ENCODE results near the gene APBB2. TPM values are rescaled to one million over a fixed set of nuclear protein-coding genes. Genes with fewer than 3 reads are reported as not detected.

Gene APBB2
- total and polyA plus RNA-seq, 2 of the 8 experiments (the other 6 are each of a cell fraction or from before 2014, with no cell fraction given): 58.7 to 59.4 TPM

DNA sequence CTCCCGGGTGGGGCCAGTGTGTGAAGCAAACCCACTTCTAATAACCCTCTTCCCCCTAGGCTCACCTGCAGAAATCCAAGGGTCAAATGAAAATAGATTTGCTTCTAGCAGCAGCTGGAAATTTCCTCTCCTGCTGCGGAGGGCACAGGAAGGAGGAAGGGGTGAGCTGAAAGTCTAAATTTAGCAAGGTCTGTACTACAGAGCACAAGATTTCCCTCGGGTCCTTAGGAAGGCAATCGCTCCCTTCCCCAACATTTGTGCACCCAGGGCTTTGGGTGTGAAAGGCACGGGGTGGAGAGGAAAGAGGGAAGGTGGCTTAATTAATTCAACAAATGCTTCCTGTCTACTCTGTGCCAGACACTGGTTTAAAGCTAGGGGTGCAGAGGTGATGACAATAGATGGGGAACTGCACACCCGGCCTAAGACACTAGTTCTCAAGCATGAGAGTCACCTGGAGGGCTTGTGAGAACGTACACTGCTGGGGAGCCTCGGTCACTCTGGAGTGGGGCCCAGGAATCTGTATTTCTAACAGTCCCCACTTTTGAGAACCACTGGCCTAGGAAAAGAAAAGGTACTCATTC lies 260.2 kb downstream of the APBB2 start (continued):
- TF ChIP-seq, protein P1, sequence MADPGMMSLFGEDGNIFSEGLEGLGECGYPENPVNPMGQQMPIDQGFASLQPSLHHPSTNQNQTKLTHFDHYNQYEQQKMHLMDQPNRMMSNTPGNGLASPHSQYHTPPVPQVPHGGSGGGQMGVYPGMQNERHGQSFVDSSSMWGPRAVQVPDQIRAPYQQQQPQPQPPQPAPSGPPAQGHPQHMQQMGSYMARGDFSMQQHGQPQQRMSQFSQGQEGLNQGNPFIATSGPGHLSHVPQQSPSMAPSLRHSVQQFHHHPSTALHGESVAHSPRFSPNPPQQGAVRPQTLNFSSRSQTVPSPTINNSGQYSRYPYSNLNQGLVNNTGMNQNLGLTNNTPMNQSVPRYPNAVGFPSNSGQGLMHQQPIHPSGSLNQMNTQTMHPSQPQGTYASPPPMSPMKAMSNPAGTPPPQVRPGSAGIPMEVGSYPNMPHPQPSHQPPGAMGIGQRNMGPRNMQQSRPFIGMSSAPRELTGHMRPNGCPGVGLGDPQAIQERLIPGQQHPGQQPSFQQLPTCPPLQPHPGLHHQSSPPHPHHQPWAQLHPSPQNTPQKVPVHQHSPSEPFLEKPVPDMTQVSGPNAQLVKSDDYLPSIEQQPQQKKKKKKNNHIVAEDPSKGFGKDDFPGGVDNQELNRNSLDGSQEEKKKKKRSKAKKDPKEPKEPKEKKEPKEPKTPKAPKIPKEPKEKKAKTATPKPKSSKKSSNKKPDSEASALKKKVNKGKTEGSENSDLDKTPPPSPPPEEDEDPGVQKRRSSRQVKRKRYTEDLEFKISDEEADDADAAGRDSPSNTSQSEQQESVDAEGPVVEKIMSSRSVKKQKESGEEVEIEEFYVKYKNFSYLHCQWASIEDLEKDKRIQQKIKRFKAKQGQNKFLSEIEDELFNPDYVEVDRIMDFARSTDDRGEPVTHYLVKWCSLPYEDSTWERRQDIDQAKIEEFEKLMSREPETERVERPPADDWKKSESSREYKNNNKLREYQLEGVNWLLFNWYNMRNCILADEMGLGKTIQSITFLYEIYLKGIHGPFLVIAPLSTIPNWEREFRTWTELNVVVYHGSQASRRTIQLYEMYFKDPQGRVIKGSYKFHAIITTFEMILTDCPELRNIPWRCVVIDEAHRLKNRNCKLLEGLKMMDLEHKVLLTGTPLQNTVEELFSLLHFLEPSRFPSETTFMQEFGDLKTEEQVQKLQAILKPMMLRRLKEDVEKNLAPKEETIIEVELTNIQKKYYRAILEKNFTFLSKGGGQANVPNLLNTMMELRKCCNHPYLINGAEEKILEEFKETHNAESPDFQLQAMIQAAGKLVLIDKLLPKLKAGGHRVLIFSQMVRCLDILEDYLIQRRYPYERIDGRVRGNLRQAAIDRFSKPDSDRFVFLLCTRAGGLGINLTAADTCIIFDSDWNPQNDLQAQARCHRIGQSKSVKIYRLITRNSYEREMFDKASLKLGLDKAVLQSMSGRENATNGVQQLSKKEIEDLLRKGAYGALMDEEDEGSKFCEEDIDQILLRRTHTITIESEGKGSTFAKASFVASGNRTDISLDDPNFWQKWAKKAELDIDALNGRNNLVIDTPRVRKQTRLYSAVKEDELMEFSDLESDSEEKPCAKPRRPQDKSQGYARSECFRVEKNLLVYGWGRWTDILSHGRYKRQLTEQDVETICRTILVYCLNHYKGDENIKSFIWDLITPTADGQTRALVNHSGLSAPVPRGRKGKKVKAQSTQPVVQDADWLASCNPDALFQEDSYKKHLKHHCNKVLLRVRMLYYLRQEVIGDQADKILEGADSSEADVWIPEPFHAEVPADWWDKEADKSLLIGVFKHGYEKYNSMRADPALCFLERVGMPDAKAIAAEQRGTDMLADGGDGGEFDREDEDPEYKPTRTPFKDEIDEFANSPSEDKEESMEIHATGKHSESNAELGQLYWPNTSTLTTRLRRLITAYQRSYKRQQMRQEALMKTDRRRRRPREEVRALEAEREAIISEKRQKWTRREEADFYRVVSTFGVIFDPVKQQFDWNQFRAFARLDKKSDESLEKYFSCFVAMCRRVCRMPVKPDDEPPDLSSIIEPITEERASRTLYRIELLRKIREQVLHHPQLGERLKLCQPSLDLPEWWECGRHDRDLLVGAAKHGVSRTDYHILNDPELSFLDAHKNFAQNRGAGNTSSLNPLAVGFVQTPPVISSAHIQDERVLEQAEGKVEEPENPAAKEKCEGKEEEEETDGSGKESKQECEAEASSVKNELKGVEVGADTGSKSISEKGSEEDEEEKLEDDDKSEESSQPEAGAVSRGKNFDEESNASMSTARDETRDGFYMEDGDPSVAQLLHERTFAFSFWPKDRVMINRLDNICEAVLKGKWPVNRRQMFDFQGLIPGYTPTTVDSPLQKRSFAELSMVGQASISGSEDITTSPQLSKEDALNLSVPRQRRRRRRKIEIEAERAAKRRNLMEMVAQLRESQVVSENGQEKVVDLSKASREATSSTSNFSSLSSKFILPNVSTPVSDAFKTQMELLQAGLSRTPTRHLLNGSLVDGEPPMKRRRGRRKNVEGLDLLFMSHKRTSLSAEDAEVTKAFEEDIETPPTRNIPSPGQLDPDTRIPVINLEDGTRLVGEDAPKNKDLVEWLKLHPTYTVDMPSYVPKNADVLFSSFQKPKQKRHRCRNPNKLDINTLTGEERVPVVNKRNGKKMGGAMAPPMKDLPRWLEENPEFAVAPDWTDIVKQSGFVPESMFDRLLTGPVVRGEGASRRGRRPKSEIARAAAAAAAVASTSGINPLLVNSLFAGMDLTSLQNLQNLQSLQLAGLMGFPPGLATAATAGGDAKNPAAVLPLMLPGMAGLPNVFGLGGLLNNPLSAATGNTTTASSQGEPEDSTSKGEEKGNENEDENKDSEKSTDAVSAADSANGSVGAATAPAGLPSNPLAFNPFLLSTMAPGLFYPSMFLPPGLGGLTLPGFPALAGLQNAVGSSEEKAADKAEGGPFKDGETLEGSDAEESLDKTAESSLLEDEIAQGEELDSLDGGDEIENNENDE (IDR thresholded peaks at IDR 0.05; ENCODE audit: insufficient replicate concordance, low read length): no peak

All from H1 (cell line).